Parathyroid adenoma (tissue), 2 donors: ENCODE measurements around the gene ASB2.

Experiments used
- H2AFZ ChIP-seq: fragments of 300-600 bp; sonication (generic); one replicate; pipeline ENCODE4 v1.7.0; 2017; ENCODE audit warnings: antibody characterized with exemption, mild to moderate bottlenecking
- H3K27ac ChIP-seq: fragments of 300-600 bp; sonication (generic); one replicate; pipeline ENCODE4 v1.7.0; 2017
- H3K27me3 ChIP-seq: fragments of 300-600 bp; sonication (generic); one replicate; pipeline ENCODE4 v1.7.0; 2017; ENCODE audit warnings: low read length; ENCODE audit not compliant: control insufficient read depth, insufficient read depth
- H3K36me3 ChIP-seq: fragments of 300-600 bp; sonication (generic); one replicate; pipeline ENCODE4 v1.7.0; 2017; ENCODE audit warnings: low read length; ENCODE audit not compliant: control insufficient read depth, insufficient read depth
- H3K4me1 ChIP-seq: fragments of 300-600 bp; sonication (generic); one replicate; pipeline ENCODE4 v1.7.0; 2017; ENCODE audit warnings: control low read depth
- H3K4me2 ChIP-seq: fragments of 300-600 bp; sonication (generic); one replicate; pipeline ENCODE4 v1.7.0; 2017; ENCODE audit warnings: low read length
- H3K4me3 ChIP-seq: fragments of 300-600 bp; sonication (generic); one replicate; pipeline ENCODE4 v1.7.0; 2017; ENCODE audit warnings: low read depth, low read length
- H3K79me2 ChIP-seq: fragments of 300-600 bp; sonication (generic); one replicate; pipeline ENCODE4 v1.7.0; 2017; ENCODE audit warnings: control low read depth
- H3K9ac ChIP-seq: fragments of 300-600 bp; sonication (generic); one replicate; pipeline ENCODE4 v1.7.0; 2017; ENCODE audit warnings: mild to moderate bottlenecking
- H3K9me3 ChIP-seq: fragments of 300-600 bp; sonication (generic); one replicate; pipeline ENCODE4 v1.7.0; 2017; ENCODE audit warnings: low read length; ENCODE audit not compliant: control insufficient read depth
- CTCF ChIP-seq: fragments of 300-600 bp; sonication (generic); IDR thresholded peaks from one replicate; pipeline ENCODE4 v1.7.0; 2017; ENCODE audit warnings: antibody characterized with exemption, mild to moderate bottlenecking
- donor health status: primary hyperparathyroidism.

The ASB2 gene

GRCh38 chr14:93976477-93977057 lies at the start of gene ASB2:
TSS of gene ASB2 (minus strand) at chr14:93976570. CDS start at chr14:93964539, 12,031 bp downstream.
- H3K4me1 ChIP-seq, result no peaks in the 10 kb centered on the region
- H3K36me3 ChIP-seq, result no peaks in the 10 kb centered on the region
- no peak within 1 kb of the TSS for H3K4me3 ChIP-seq
- TF ChIP-seq CTCF, result no peak
- H2AFZ ChIP-seq, result no peak within 1 kb of the TSS
- H3K9ac ChIP-seq, result no peak within 1 kb of the TSS
- H3K9me3 ChIP-seq, result no peaks in the 10 kb centered on the region
- H3K79me2 ChIP-seq, result no peaks in the 10 kb centered on the region
- H3K4me2 ChIP-seq, result no peak within 1 kb of the TSS
- no peaks in the 10 kb centered on the region for H3K27me3 ChIP-seq
- H3K27ac ChIP-seq, result no peak within 1 kb of the TSS

GRCh38 chr14:94025720-94026119 lies 49.4 kb upstream of the ASB2 start:
- no peaks in the 10 kb centered on the region for H3K9me3 ChIP-seq
- H3K4me2 ChIP-seq, result peak overlapping the region; percentile 82
- H2AFZ ChIP-seq, result peak overlapping the region; percentile 68
- no peaks in the 10 kb centered on the region for H3K27me3 ChIP-seq
- peak overlapping the region; percentile 59 for H3K4me3 ChIP-seq
- no peak for TF ChIP-seq CTCF
- H3K27ac ChIP-seq, result no peak overlapping the region
- no peaks in the 10 kb centered on the region for H3K79me2 ChIP-seq
- H3K4me1 ChIP-seq, result peaks cover 3% of the 10 kb centered on the region
- no peaks in the 10 kb centered on the region for H3K36me3 ChIP-seq
- no peak overlapping the region for H3K9ac ChIP-seq

GRCh38 chr14:94024549-94024948 lies 48.2 kb upstream of the ASB2 start:
- Histone ChIP-seq H3K79me2 (no peaks in the 10 kb centered on the region), H3K27me3 (no peaks in the 10 kb centered on the region), H3K9ac (no peak overlapping the region), H3K4me3 (no peak overlapping the region), H2AFZ (no peak overlapping the region), H3K4me2 (no peak overlapping the region), H3K36me3 (no peaks in the 10 kb centered on the region), H3K4me1 (peaks cover 3% of the 10 kb centered on the region), H3K27ac (no peak overlapping the region), H3K9me3 (no peaks in the 10 kb centered on the region)
- TF ChIP-seq CTCF, result no peak

- Histone ChIP-seq H3K9ac (no peak overlapping the region), H3K27ac (no peak overlapping the region), H3K27me3 (no peaks in the 10 kb centered on the region), H3K4me3 (no peak overlapping the region), H3K36me3 (no peaks in the 10 kb centered on the region), H3K9me3 (no peaks in the 10 kb centered on the region), H3K4me1 (peaks cover 3% of the 10 kb centered on the region), H2AFZ (no peak overlapping the region), H3K79me2 (no peaks in the 10 kb centered on the region), H3K4me2 (no peak overlapping the region)
- no peak for TF ChIP-seq CTCF
Observed at GRCh38 chr14:94022532-94023411, 46.4 kb upstream of the ASB2 start.
